Right hindlimb (tissue), 1 donor: ENCODE data around the gene CTSW.

ENCODE experiments used
- DNase-seq: peaks from one replicate; pipeline ENCODE4 v3.0.0-alpha.2; 2018

Gene CTSW

DNA sequence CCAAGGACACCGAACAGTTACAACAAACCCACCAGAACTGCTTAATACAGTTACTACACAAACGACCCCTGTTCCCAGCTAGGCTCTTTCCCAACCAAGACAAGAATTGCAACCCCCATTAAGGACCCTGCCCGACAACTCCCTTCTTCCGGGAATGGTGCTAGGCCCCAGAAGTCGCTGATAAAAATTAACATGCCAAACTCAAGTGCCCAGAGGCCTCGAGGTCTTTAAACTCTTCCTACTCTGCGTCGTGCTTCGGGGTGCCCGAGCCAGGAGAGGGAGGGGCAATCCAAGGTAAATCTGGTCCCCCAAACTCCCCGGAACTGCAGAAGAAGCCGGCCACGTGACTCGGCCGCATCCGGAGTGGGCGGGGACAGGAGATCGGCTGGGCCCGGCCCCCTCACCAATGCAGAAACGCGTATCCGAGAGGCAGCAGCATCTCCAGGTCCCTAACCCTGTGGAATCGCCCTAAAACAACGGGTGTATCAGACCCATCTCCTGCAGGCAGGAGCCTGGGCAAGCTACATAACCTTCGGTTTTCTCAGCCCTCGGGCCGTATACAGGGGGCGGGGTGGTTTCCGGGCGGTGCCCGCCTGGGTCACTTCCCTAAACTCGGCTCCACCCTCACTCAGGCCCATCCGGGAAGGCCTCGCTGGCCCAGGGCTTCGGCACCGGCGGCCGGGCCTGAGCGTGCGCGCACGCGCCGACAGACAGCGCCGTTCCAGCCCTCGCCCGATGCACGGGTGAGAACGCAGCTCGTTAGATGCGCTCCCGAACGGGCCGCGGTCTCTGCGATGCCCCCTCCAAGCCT is 22.7 kb upstream of the CTSW start:
- peak; percentile 85 for DNase-seq

DNA sequence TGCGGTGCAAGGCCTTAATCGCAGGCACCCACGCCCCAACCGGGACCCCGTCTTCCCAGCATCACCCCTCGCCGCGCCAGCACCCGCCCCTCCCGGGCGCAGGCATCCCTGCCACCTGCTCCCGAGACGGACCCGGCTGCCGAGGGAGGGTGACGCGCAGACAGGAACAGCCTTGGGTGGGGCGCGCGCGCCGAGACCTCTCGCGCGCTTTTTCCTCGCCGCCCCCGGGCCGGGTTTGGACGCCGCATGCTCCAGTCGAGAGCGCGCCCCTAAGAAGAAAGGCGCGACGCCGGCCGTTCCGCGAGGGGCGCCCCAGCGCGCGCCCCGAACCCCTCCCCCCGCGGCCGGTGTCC is 22.2 kb upstream of the CTSW start:
- peak; percentile 77 for DNase-seq

DNA sequence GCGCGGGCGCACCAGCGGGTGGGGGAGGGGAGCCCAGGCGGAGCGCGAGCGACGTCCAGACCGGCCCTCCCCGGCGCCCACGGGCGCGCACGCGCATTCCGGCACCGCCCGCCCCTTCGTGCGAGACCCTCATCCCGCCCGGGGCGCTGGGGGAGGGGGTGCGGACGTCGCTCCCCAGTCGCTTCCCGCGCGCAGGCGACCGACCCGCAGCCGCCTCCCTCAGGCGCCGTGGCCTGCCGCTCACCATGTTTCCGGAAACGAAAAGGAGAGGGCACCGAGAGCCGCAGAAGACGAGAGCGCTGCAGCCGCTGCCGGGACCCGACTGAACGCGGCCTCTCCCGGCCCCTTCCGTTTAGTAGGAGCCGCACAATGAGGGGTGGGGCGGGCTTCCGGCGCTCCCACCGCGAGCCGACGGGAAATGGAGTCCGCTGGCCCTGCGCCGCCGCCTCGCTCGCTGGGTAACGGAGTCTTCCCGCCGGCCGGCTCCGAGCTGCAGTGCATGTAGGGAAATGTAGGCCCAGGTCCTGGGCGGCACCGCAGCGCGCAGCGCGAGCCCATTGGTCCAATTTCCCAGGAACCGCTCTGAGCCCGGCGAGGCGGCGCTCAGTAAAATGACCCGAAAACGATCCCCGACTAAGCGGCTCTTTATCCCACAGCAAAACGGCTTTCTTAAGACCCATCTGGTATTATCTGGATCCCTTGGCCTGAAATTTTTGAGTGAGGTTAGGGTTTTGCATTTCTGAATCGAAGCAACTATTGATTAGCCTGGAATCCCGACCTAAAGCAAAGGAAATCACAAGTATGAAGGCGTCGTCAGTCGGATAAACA is 21.6 kb upstream of the CTSW start, which contains the start of gene CFL1:
TSS of gene CFL1 (minus strand) at position 328 of the 828 bp plus-strand sequence. CDS start at position 247, 81 bp downstream.
- DNase-seq = peak; percentile 99

DNA sequence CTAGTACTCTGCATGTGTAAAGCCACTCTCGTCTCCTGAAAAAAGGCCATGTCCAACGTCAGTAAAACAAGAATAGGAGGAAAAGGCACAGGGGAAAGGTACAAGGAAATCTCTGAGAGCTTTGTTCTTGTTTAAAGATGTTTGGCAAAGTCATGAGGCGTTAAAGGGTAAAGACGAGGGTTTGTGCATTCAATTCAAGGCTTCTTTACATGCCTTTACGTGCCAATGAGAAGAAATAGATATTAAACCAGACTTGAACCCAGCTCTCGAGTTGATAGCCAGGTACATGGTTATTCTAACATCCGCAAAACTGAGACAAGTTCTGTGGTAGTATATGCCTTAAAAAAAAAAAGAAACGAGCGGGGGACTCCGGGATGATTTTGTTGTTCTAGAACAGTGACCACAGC is 21.0 kb upstream of the CTSW start:
- no peak for DNase-seq

DNA sequence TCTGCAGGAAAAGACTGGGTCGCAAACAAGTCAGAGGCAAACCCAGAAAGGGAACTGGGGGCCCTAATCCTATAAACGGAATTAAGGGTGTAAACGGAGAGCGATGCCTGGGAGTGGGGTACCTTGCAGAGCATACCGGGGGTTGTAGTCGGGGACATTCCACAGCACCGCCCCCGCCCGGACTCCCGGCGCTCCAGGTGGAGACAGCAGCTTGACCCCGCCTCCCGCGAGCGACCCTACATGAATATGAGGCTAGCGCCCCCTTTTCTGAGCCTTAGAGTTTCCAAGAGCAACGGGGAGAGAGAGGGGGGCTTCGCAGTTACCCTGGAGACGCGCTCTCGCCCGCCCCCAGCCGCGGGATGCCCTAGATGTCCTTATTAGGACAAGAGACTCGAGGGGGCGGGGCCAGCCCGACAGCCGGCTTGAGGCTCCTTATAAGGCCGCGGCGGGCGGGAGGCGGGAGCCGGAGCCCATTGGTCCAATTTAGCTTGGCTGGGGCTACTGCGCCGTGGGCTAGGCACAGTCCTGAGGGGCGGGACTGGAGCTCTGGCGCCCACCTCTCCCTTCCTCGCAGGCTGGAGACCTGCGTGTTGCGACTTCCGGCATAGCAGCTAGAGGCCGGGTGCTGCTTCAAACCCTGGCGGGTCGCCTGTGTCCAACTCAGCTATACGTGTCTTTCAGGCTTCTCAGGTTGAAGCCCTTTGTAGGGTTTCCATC is 20.4 kb upstream of the CTSW start:
- peak; percentile 99 for DNase-seq

DNA sequence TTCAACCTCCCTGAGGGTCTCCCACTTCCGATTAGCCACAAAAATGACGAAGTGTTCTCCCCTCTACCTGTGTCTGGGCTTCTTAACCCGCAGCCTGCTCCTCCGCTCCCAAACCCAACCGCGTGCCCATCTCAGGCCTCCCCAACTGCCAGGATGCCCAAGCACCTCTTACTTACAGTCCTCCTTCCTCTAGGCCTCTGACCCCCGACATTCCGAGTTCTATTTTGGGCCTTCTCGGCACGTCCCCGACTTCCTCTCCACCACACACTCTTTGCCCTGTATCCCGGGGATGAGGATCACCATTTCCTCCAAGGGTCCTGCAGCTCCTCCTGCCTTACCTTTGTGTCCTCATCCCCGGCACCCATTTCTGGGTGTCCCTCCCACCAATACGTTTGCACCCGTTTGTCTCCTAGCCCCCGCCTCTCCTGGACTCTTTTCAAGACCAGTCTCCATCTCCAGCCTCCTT is 19.8 kb upstream of the CTSW start:
- no peak for DNase-seq

DNA sequence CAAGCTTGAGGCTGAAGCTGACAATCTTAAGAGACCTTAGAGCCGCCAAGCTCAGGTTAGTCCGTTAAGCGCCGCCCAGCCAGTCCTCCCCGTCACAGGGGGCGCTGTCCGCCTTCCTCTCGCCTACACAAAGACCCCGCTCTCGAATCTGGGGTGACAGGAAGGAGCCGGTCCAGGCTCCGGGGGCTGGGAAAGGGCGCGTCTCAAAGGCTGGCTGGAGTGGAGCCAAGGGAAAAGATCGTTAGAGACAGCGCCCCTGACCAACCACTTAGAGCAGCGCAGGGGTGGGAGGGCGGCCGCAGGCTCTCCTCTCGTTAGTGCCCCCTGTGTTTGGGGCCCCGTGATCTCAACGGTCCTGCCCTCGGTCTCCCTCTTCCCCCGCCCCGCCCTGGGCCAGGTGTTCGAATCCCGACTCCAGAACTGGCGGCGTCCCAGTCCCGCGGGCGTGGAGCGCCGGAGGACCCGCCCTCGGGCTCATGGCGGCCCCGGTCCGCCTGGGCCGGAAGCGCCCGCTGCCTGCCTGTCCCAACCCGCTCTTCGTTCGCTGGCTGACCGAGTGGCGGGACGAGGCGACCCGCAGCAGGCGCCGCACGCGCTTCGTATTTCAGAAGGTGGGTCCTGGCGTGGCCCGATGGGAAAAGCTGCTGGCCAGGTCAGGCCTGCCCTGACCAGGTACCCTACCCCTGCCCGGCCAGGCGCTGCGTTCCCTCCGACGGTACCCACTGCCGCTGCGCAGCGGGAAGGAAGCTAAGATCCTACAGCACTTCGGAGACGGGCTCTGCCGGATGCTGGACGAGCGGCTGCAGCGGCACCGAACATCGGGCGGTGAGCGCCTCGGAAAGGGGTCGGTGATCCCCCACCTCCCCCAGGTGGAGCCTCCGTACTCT is 19.1 kb upstream of the CTSW start, which contains the start of gene MUS81:
TSS of gene MUS81 (plus strand) at position 156 of the 887 bp plus-strand sequence. CDS start at position 477, 321 bp downstream.
- DNase-seq = peak; percentile 98

DNA sequence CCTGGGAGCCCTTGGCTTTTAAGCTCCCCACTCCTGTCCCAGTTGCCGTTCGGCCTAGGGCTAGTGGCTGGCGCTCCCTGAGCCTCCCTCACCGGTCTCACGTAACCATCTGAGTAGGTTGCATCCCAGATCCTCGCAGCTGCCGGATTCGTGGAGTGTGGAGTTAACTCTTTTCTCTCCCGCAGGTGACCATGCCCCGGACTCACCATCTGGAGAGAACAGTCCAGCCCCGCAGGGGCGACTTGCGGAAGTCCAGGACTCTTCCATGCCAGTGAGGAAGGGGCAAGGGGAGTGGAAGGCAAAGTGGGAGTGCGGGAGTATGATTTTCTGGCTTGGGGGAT is 18.5 kb upstream of the CTSW start:
- no peak for DNase-seq

DNA sequence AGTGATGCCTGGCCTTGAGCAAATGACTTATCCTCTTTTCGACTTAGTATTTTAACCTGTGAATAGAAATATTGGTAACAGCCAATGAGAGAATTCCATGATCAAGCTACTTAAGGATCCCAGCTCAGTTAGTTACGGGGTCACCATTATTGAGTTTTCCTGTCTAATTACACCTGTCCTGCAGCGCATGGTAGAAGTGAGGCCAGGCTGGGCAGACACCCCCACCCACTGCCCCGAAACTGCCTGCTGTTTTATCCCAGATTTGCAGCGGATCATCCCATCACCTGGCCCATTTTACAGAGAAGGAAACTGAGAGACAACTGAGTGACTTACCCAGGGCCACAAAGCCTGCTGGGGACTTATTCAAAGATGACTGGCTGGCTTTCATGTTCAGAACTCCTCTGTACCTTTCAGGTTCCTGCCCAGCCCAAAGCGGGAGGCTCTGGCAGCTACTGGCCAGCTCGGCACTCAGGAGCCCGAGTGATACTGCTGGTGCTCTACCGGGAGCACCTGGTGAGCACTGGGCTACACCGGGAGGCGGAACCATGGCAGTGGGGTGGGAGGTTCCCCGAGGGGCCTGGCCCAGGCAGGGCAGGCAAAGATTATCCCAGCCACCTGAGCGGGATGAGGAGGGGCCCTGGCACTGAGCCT is 18.0 kb upstream of the CTSW start:
- no peak for DNase-seq

DNA sequence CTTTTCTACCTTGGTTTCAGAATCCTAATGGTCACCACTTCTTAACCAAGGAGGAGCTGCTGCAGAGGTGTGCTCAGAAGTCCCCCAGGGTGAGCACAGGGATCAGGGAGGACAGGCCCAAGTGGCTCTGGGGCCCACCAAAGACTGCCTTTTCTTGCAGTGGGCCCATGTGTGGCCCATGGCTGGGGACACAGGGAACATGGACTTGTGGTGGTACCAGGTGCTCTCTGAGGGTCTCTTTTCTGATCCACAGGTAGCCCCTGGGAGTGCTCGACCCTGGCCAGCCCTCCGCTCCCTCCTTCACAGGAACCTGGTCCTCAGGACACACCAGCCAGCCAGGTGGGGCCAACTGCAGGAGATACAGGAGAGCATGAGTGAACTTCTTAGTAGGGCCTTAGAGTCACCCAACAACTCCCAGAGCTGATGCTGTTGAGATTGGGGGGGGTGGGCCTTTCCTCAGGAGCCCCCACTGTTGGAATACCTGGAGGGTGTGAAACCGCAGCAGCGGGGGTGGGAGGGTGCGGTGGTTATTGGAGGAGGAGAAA is 17.4 kb upstream of the CTSW start:
- DNase-seq = peak; percentile 24

DNA sequence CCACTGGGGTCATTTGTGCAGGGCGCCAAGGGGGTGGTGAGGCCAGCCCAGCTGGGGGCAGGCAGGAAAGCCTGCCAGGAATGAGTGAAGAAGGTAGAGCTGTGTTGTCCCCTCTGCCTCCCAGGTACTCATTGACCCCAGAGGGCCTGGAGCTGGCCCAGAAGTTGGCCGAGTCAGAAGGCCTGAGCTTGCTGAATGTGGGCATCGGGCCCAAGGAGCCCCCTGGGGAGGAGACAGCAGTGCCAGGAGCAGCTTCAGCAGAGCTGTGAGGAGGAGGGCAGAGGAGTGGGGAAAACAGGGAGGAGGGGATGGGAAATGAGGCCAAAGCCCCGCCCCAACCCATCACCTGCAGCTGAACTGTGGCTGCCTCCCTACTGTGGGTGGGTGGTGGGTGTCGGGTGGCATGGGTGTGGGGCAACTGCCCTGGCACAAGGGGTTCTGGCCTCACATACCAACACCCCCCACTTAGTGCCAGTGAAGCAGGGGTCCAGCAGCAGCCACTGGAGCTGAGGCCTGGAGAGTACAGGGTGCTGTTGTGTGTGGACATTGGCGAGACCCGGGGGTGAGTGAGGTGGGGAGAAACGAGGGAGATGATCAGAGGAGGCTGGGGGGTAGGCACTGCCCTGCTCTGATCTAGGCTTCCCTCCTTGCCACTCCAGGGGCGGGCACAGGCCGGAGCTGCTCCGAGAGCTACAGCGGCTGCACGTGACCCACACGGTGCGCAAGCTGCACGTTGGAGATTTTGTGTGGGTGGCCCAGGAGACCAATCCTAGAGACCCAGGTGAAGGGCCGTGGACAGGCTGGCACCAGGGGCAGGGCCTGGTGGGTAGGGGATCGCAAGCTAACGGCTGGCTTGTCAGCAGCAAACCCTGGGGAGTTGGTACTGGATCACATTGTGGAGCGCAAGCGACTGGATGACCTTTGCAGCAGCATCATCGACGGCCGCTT is 16.4 kb upstream of the CTSW start:
- peak; percentile 42 for DNase-seq

DNA sequence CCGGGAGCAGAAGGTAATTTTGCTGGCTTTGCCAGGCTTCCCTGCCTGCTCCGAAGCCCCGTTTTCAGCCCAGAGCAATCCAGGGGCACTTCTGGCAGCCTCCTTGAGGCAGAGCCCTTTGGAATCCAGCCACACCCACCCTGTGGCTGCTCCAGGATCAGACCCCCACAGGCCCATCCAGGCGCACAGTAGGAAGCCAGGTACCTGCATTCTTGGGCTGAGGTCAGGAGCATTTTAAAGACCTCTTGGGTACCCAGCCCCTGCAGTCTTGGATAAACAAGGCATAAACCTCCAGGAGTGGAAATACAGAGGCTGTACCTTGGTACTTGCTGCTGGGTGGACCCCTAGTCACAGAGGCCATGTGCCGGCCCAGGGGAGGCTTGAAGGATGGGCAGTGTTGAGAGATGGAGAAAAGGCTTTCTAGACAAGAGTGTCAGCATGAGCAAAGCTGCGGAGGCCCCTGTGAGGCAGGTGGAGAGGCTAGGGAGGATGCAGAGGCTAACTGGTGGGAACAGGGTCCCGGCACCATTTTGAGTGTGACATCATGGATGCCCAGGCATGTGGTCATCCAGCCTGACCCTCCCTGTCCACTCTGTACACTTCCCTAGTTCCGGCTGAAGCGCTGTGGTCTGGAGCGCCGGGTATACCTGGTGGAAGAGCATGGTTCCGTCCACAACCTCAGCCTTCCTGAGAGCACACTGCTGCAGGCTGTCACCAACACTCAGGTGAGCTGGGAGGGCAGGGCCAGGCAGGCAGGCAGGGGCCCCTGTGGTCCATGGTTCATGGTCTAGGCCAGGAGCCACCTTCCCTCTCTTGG is 15.5 kb upstream of the CTSW start:
- DNase-seq = peak; percentile 21

DNA sequence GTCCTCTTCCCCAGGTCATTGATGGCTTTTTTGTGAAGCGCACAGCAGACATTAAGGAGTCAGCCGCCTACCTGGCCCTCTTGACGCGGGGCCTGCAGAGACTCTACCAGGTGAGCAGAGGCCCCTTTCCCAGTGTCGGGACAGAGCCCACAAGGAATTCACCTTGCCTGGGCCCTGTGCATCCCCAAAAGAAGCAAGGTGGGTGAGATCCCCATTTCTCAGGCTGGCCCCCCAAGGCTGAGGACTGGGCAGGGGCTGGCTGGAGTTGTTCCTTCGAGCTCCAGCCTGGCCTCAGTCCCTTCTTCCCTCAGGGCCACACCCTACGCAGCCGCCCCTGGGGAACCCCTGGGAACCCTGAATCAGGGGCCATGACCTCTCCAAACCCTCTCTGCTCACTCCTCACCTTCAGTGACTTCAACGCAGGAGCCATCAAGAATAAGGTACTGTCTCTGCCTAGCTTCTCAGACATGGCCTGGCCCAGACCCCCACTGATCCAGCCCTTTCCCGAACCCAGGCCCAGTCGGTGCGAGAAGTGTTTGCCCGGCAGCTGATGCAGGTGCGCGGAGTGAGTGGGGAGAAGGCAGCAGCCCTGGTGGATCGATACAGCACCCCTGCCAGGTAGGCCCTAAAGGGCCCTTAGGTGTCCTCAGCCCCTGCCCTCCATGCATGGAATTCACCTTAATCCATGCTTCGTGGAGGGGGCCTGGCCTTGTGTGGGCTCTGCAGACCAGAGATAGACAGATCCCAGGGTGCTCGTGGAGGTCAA is 14.7 kb upstream of the CTSW start:
- peak; percentile 20 for DNase-seq

DNA sequence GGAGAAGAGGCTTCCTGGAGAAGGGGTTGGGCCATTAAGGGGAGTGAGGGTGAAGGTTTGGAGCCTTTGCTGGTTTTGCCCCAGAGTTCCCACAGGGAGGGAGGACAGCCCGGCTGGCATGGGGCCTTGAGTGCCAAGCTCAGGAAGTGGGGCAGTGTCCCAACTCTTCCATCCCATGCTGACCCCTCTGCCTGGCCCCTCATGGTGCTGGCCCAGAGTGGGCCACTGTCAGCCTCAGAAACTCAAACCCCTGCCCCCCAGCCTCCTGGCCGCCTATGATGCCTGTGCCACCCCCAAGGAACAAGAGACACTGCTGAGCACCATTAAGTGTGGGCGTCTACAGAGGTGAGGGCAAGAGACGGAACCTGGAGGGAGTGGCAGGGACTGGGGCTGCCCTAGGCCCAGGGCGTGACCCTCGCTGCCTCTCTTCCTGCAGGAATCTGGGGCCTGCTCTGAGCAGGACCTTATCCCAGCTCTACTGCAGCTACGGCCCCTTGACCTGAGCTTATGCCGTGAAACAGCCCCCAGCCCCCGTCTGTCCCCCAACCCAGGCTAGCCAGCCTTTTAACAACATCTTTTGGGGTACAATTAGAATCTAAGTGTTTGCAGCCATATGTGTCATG is 14.0 kb upstream of the CTSW start:
- peak; percentile 23 for DNase-seq

DNA sequence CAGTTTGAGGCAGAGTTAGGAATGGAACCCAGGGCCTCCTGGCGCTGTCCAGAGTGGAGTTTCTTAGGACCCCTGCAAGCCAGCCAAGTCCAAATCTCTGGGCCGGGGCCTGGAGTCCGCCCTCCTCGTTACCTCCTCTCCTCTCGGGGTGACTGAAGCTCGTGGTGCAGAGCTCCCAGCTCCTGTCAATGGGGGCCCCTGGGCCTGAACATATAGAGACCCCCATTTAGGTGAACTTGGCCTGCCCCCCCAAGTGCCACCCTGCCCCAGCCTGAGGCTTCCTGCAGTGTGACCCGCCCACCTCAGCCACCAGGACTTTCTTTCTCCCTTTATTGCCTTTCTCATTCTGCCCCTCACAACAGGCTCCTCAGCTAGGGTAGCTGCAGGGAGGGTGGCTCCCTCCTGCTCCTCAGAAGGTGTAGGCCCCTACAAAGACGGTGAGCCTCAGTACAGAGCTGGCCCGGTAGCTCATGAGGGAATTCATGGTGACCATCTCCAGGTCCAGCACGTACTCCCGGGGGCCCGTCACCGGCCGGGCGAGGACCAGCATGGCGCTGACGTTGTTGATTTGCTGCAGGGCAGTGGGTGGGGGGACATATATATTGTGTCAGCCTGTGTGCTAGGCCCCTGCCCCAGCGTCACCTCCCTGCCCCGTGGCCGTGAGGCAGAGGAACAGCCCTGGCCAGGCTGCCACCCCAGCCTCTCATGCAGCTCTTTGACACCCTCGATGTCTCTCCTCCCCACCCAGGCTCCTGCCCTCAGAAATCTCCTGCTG is 12.9 kb upstream of the CTSW start:
- DNase-seq = peak; percentile 17

DNA sequence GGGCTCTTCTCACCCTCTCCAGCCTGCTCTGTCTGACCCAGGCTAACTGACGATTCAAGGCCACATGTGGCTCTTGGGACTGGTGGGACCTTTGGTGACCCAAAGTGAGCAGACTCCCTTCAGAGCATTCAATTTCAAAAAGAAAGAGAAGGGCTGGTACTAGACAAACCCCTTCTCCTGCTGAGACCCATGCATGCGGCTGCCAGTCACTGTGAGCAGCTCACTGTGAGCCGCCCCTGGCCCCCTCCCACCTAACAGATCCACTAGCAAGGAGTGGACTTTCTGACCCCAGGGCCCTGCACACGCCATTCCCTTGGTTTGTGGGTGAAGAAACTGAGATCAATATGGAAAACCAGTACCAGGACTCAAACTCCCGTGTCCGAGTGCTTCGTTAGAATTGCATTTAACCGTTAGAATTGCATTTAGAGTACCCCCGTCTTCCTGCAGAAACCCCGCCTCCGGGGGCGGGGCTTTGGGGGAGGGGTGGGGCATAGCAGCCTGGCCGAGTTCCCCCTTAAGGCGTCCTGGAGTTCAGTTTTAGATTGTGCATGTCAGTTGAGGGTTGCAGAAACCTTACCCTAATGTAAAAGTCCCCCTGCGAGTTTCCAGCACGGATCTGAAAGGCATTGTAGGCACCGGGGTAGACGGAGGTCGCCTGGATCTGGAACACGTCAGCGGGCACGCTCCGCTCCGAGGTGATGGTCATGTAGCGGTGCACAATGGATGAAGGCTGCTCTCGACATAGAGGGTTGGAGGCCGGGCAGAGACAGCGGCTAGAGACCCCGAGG is 12.2 kb upstream of the CTSW start:
- DNase-seq = no peak
